ENCODE measurements around the gene RCL1.

RCL1 gene

DNA sequence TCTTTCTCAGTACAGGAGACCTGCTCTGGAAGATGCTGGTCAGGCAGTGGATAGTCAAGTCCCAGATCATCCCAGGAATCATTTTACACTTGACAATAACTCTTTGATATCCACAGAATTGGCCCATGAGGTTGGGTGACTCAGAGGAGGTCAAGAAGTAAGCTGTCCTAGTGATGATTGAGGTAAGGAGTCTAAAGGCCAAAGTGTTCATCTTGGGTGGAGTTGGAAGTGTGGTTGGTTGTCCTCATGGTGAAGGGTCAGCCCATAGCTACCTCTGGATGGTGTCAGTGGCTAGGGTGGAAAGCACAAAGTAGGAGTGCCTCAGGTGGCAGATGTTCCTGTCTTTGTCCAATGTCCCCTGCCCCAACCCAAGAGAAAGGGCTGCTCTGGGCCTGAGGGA is 24.1 kb upstream of the RCL1 start:
- H3K79me2 ChIP-seq (ENCODE audit: insufficient read depth, low read length), result no peaks in the 10 kb centered on the region
- H4K20me1 ChIP-seq (ENCODE audit: insufficient read depth, low read length), result no peaks in the 10 kb centered on the region
- H3K4me2 ChIP-seq (ENCODE audit: low read length), result no peak overlapping the region
- H3K4me1 ChIP-seq (ENCODE audit: insufficient read depth, low read length, severe bottlenecking), result peaks cover 1% of the 10 kb centered on the region
- no peak for TF ChIP-seq EZH2 (IDR thresholded peaks at IDR 0.05; ENCODE audit: borderline replicate concordance, low read length)
- TF ChIP-seq, protein P1, sequence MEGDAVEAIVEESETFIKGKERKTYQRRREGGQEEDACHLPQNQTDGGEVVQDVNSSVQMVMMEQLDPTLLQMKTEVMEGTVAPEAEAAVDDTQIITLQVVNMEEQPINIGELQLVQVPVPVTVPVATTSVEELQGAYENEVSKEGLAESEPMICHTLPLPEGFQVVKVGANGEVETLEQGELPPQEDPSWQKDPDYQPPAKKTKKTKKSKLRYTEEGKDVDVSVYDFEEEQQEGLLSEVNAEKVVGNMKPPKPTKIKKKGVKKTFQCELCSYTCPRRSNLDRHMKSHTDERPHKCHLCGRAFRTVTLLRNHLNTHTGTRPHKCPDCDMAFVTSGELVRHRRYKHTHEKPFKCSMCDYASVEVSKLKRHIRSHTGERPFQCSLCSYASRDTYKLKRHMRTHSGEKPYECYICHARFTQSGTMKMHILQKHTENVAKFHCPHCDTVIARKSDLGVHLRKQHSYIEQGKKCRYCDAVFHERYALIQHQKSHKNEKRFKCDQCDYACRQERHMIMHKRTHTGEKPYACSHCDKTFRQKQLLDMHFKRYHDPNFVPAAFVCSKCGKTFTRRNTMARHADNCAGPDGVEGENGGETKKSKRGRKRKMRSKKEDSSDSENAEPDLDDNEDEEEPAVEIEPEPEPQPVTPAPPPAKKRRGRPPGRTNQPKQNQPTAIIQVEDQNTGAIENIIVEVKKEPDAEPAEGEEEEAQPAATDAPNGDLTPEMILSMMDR (IDR thresholded peaks at IDR 0.05; ENCODE audit: low read length), result no peak
- no peak overlapping the region for H2AFZ ChIP-seq (ENCODE audit: low read length)
- H3K27me3 ChIP-seq (ENCODE audit: insufficient read depth, low read length), result no peaks in the 10 kb centered on the region; the same call in 1 of the 2 replicates
- no peaks in the 10 kb centered on the region for H3K36me3 ChIP-seq (ENCODE audit: insufficient read depth, low read length)
- H3K9me2 ChIP-seq (ENCODE audit: low read depth, low read length), result no peaks in the 10 kb centered on the region
- H3F3A ChIP-seq (ENCODE audit: insufficient read depth, low read length), result no peaks in the 10 kb centered on the region
- no peak overlapping the region for H3K27ac ChIP-seq (ENCODE audit: low read depth, low read length, poor library complexity, severe bottlenecking)
- H3K9me3 ChIP-seq (ENCODE audit: low read length), result no peaks in the 10 kb centered on the region
- no peak overlapping the region for H3K9ac ChIP-seq (ENCODE audit: low read length)
- H3K4me3 ChIP-seq (ENCODE audit: low read depth, low read length, poor library complexity, severe bottlenecking), result no peak overlapping the region

DNA sequence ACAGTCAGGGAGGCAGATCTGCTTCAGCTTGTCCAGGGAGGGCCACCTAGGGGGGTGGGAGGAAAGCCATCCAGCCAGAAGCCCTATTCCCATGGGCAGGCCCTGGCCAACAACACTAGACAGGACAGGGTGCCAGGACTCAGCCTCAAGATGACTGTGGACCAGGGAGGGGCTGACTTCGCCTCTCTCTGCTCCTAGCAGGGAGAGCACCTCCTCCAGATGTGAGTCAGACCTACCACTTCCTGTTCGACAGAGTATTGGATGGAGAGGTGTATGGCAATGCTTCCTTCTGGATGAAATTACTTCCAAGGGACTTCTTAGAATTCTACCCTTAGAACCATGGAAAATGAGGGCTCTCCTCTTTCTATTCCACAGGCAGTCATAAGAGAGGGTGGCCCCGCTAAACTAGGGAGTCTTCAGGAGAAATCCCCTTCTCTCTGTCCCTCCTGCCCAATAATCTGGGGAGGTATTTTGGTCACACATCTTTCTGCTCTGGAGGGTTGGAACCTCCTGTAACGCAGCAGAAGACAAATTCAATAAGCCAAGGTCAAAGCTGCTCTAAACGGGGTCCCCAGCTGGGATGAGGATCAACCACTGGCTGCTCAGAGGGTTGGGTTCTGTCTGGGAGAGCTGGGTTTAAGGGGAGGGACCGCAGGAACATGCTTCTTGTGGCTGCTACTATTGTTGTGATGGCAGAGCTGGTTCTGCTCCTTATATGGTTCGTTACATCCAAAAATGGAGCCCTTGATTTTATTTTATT is 23.2 kb upstream of the RCL1 start:
- H3K4me3 ChIP-seq (ENCODE audit: low read depth, low read length, poor library complexity, severe bottlenecking), result no peak overlapping the region
- H3K9me3 ChIP-seq (ENCODE audit: low read length), result no peaks in the 10 kb centered on the region
- H4K20me1 ChIP-seq (ENCODE audit: insufficient read depth, low read length), result no peaks in the 10 kb centered on the region
- no peak overlapping the region for H2AFZ ChIP-seq (ENCODE audit: low read length)
- no peak overlapping the region for H3K27ac ChIP-seq (ENCODE audit: low read depth, low read length, poor library complexity, severe bottlenecking)
- no peaks in the 10 kb centered on the region; the same call in 1 of the 2 replicates for H3K27me3 ChIP-seq (ENCODE audit: insufficient read depth, low read length)
- no peak for TF ChIP-seq EZH2 (IDR thresholded peaks at IDR 0.05; ENCODE audit: borderline replicate concordance, low read length)
- TF ChIP-seq, protein P1 (IDR thresholded peaks at IDR 0.05; ENCODE audit: low read length), result no peak
- H3K4me1 ChIP-seq (ENCODE audit: insufficient read depth, low read length, severe bottlenecking), result no peaks in the 10 kb centered on the region
- H3K4me2 ChIP-seq (ENCODE audit: low read length), result no peak overlapping the region
- H3F3A ChIP-seq (ENCODE audit: insufficient read depth, low read length), result no peaks in the 10 kb centered on the region
- H3K79me2 ChIP-seq (ENCODE audit: insufficient read depth, low read length), result no peaks in the 10 kb centered on the region
- H3K36me3 ChIP-seq (ENCODE audit: insufficient read depth, low read length), result no peaks in the 10 kb centered on the region
- H3K9ac ChIP-seq (ENCODE audit: low read length), result no peak overlapping the region
- no peaks in the 10 kb centered on the region for H3K9me2 ChIP-seq (ENCODE audit: low read depth, low read length)

DNA sequence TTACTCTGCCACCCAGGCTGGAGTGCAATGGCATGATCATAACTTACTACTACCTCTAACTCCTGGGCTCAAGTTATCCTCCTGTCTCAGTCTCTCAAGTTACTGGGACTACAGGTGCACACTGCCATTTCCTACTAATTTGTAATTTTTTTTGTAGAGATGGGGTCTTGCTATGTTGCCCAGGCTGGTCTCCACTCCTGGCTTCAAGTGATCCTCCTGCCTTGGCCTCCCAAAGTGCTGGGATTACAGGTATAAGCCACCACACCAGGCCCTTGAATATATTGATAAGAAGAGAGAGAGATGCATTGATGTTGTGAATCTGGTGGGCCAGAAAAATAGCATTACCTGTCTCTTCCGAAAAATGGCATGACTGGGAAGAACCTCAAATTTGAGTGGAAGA is 21.0 kb upstream of the RCL1 start:
- no peaks in the 10 kb centered on the region for H3K36me3 ChIP-seq (ENCODE audit: insufficient read depth, low read length)
- H3K9me3 ChIP-seq (ENCODE audit: low read length), result no peaks in the 10 kb centered on the region
- no peak for TF ChIP-seq EZH2 (IDR thresholded peaks at IDR 0.05; ENCODE audit: borderline replicate concordance, low read length)
- TF ChIP-seq, protein P1 (IDR thresholded peaks at IDR 0.05; ENCODE audit: low read length), result no peak
- no peak overlapping the region for H3K9ac ChIP-seq (ENCODE audit: low read length)
- H3K4me3 ChIP-seq (ENCODE audit: low read depth, low read length, poor library complexity, severe bottlenecking), result no peak overlapping the region
- no peaks in the 10 kb centered on the region for H3K4me1 ChIP-seq (ENCODE audit: insufficient read depth, low read length, severe bottlenecking)
- no peaks in the 10 kb centered on the region; the same call in 1 of the 2 replicates for H3K27me3 ChIP-seq (ENCODE audit: insufficient read depth, low read length)
- no peaks in the 10 kb centered on the region for H3F3A ChIP-seq (ENCODE audit: insufficient read depth, low read length)
- H2AFZ ChIP-seq (ENCODE audit: low read length), result no peak overlapping the region
- H3K4me2 ChIP-seq (ENCODE audit: low read length), result no peak overlapping the region
- no peaks in the 10 kb centered on the region for H4K20me1 ChIP-seq (ENCODE audit: insufficient read depth, low read length)
- no peaks in the 10 kb centered on the region for H3K9me2 ChIP-seq (ENCODE audit: low read depth, low read length)
- no peak overlapping the region for H3K27ac ChIP-seq (ENCODE audit: low read depth, low read length, poor library complexity, severe bottlenecking)
- no peaks in the 10 kb centered on the region for H3K79me2 ChIP-seq (ENCODE audit: insufficient read depth, low read length)
